Measurements from ENCODE around the gene RPTOR.

RPTOR gene

DNA sequence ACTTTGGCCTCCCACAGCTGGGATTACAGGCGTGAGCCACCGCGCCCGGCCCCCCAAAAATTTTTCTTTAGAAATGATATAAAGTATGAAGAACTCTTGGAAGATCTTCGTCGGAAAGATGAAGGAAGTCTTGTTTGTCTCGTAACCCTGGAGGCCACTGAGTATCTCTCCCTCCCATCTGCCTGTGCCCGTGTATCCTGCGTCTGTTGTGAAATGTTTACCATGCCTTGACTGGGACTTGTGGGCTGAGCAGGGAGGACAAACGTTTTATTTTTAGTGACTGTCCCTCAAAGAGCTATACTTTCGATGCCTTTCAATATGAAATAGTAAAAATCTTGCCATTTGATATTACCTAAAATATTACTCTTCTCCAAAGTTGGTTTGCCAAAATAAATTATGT, 121.2 kb downstream of the RPTOR start:
- DNase-seq (ENCODE audit: low read depth in 2 of 2): no peak

DNA sequence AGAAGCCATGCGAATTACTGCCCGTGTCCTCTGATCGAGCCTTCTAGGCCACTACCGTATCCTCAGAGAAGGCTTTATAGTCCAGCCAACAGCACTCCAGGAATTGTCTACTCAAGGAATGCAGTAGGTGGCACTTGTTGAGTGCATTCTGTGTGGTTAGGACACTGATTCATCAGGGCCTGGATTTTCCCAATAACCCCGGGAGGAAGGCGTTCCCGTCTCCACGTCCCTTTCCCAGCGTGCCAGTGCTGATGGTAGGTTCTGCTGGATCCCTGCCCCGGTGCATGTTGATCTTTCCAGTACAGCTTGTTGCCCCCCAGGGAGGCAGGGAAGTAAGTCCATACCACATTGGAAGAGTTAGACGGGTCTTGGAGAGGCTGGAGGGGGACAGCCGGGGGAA, 122.2 kb downstream of the RPTOR start:
- DNase-seq (ENCODE audit: low read depth in 2 of 2): no peak

GRCh38 chr17:80667462-80668277, 123.0 kb downstream of the RPTOR start:
- no peak for DNase-seq (ENCODE audit: low read depth in 2 of 2)

DNA sequence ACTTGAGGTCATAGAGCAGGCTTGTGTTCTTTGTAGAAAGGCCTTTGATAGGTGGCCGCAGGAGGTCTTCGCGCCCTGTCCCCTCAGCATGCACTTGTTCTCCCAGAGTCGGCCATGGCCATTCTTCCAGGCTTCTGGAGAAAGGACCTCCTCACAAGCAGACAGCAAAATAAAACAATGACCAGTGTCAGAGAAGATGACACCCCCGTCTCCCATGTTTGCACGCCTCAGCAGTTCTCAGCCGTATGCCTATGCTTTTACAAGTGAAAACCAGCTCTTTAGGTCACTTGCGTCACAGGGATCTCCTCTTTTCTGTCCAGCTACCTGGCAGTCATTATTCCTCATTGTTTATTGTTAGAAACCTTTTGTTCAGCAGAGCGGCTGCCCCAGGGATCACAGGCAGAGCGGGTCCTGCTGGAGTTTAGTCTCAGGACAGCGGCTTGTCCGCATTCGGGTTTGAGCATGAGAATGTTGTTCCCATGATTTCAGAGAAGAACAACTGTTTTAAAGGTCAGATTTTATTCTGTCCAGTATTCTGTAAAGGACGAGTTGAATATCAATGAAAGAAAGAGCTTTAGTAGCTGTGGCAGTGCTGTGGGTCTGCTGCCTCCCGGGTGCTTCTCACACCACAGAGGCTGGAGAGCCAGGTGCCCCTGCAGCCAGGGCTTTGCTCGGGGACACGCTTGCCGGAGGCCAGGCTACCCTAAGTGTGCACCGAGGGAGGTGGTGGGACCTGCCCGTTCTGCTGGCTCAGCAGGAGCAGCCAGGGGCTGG, 123.9 kb downstream of the RPTOR start:
- no peak for DNase-seq (ENCODE audit: low read depth in 2 of 2)

GRCh38 chr17:80671039-80671824, 126.6 kb downstream of the RPTOR start:
- no peak for DNase-seq (ENCODE audit: low read depth in 2 of 2)

GRCh38 chr17:80671825-80672110, 127.1 kb downstream of the RPTOR start:
- no peak for DNase-seq (ENCODE audit: low read depth in 2 of 2)

GRCh38 chr17:80673152-80673920, 128.7 kb downstream of the RPTOR start:
- no peak for DNase-seq (ENCODE audit: low read depth in 2 of 2)

DNA sequence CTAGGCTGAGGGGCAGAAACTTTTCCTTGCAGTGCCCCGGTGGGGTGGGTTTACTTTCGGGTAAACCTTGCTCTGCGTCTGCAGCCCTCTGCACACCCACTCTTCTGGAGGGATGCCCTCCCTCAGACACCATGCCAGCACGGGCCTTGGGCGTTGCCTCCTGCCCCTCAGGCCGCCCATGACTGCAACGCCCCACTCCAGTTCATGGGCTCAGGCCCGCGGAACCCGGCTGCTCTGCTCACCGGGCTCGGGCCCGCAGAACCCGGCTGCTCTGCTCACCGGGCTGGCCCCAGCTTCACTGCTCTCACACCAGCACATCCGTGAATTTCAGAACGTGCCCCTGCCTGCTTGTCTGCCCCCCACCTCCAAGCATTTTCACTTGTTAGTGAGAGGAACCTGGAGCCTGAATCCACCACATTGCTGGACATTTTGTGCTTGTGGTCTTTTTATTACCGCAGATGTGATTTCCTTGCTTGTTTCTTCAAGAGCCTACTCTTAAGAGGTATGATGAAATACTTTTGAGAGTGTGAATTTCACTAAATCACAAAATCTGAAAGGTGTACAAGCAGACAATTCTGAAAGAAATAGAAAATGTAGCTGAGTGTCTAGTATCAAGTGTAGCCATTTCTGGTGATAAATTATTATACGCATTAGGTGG, 130.9 kb downstream of the RPTOR start:
- no peak for DNase-seq (ENCODE audit: low read depth in 2 of 2)

GRCh38 chr17:80676096-80676466, 131.4 kb downstream of the RPTOR start:
- no peak for DNase-seq (ENCODE audit: low read depth in 2 of 2)

DNA sequence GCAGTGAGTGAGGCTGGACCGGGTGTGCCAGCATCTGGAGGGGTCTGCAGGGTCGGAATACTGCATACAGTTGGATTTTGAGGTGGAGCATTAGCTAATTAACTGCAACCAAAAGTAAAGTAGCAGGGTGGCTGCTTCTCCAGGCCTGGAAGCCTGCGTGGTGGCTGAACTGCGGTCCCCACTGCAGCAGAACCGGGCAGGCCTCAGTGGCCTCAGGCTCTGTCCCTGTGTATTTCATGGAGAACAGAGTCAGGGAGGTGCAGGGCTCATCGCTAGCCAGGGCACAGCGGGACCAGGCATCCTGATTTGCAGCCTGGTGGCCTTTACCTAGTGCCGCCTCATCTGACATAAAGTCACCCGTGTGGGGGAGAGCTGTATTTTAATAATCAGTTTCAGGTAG, 131.9 kb downstream of the RPTOR start:
- no peak for DNase-seq (ENCODE audit: low read depth in 2 of 2)

- no peak for DNase-seq (ENCODE audit: low read depth in 2 of 2)
Measured at GRCh38 chr17:80677214-80677756, 132.6 kb downstream of the RPTOR start.

GRCh38 chr17:80679816-80680215, 135.2 kb downstream of the RPTOR start:
- DNase-seq (ENCODE audit: low read depth in 2 of 2): no peak

DNA sequence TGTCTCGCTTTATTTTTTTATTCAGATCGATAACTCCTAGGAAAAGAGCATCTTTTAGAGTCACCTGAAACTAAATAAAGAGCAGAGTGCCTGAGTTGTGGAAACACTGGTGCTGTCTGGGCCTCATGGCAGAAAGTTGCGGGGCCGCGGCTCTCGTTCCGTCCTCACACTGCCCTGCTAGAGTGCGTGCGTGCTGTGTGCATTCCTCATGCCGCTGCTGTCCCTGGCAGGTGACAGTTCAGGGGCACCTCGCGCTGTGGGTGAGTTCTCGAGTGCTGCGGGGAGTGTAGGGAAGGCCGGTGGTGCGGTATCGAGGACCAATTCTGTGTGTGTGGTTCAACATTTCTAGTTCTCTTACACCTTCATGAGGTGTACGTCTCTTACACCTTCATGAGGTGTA, 136.6 kb downstream of the RPTOR start:
- DNase-seq (ENCODE audit: low read depth in 2 of 2): no peak

GRCh38 chr17:80682372-80682771, 137.7 kb downstream of the RPTOR start:
- DNase-seq (ENCODE audit: low read depth in 2 of 2): no peak

GRCh38 chr17:80683625-80684104, 139.0 kb downstream of the RPTOR start:
- no peak for DNase-seq (ENCODE audit: low read depth in 2 of 2)

DNA sequence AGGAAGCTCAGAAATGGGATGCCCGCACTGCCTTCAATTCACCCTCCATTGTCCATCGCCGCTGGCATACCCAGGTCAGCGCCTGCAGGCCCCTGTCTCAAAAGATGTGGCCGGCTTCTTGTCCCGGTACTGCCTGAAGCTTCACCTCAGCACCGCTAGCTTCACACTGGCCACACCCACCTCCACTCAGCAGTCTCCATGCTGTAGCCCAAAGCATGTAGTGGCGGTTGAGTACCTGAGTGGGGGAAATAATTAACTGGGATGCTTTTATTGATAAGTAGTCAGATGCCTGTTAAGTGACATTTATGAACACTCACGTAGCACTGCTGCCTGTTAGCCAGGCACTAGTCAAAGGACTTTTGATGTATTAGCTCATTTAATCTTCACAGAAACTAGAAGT, 143.2 kb downstream of the RPTOR start:
- DNase-seq (ENCODE audit: low read depth in 2 of 2): no peak

DNA sequence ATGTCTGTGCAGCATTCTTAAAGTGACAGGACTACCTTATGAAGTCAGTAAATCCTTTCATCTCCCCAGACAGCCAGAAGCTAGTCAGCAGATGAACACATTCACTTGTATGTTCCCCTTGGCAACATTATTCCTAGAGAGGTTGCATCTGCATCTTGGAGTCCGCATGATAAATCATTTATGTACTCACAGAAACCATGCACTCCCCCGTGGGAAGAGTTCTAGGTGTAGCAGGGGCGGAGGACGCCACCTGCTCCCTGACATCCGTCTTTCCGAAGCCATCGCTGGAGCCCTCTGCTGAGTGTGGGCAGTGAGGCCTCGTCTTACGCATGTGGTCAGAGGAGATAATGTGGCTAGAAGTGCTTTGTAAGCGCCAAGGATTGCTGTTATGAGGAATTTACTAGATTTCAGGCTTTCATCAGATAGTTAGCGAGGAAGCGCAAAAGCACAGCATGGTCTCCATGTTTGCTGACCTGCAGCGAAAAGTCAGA, 144.5 kb downstream of the RPTOR start:
- DNase-seq (ENCODE audit: low read depth in 2 of 2): no peak

GRCh38 chr17:80691784-80692183, 147.1 kb downstream of the RPTOR start:
- no peak for DNase-seq (ENCODE audit: low read depth in 2 of 2)

GRCh38 chr17:80692931-80693467, 148.4 kb downstream of the RPTOR start:
- DNase-seq (ENCODE audit: low read depth in 2 of 2): no peak

- DNase-seq (ENCODE audit: low read depth in 2 of 2): no peak
Measured at GRCh38 chr17:80693511-80693910, 148.9 kb downstream of the RPTOR start.
